Measurements from ENCODE around the gene SMCO3. TPM values are rescaled to one million over a fixed set of nuclear protein-coding genes. Genes with fewer than 3 reads are reported as not detected.

The SMCO3 gene
- polyA plus RNA-seq, 1 donor from 2014 or later: 2.7 TPM

DNA sequence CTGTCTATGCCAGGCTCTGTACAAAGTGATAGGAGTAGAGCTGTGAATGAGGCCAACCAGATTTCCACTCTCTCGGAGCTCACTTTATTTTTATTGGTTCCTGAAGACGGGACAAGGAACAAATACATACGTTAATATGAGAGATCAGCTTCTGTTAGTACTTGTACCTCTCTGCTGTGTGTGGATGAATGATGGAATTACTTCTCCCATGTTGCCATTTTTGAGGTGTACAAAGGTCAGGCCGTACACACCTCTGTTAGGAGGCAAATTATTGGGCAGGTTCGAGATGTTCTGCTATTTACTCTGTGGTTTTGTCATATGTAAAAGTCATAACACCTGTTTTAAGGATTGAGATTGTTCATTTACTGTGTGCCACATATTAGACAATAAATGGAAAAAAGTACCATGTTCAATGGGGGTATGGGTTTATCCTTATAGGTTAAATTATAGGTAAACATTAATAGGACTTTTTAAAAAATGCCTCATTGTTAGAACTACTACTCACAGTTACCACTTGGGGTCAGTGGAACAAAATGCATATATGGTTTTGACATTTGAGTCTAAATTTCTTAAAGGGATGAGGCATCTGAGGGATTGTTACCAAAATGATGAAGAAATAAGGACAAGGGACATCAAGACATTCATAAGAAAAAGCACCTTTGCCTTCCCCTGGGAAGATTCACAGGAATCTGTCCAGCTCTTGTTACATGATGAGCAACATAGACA, 37.6 kb downstream of the SMCO3 start:
- H3K4me3 ChIP-seq (ENCODE audit: low read length): no peak overlapping the region
- H3K9ac ChIP-seq (ENCODE audit: low read length): no peak overlapping the region
- H3K9me3 ChIP-seq (ENCODE audit: low read length): no peaks in the 10 kb centered on the region
- H3K9me2 ChIP-seq (ENCODE audit: insufficient read depth, low read length): no peaks in the 10 kb centered on the region
- H3K27me3 ChIP-seq (ENCODE audit: insufficient read depth, low read depth, low read length): peaks cover 32% of the 10 kb centered on the region
- no peak for TF ChIP-seq POLR2AphosphoS5 (IDR thresholded peaks at IDR 0.05)
- no peak for TF ChIP-seq EP300 (conservative IDR thresholded peaks at IDR 0.05; ENCODE audit: poor library complexity, severe bottlenecking)
- no peak for TF ChIP-seq EZH2 (IDR thresholded peaks at IDR 0.05; ENCODE audit: borderline replicate concordance, insufficient read depth, low read length, poor library complexity, severe bottlenecking)
- no peak for TF ChIP-seq MXI1 (conservative IDR thresholded peaks at IDR 0.05; ENCODE audit: poor library complexity, severe bottlenecking)
- no peak for TF ChIP-seq RAD21 (conservative IDR thresholded peaks at IDR 0.05)
- no peak for TF ChIP-seq TAF1 (IDR thresholded peaks at IDR 0.05; ENCODE audit: low read depth)
- no peaks in the 10 kb centered on the region for H3K79me2 ChIP-seq (replicated peaks; ENCODE audit: insufficient read depth, low read length)
- H3F3A ChIP-seq (ENCODE audit: insufficient read depth, low read length, poor library complexity, severe bottlenecking): no peaks in the 10 kb centered on the region
- no peak overlapping the region for H3K4me2 ChIP-seq (ENCODE audit: low read length)
- no peaks in the 10 kb centered on the region for H4K20me1 ChIP-seq (ENCODE audit: insufficient read depth)
- no peaks in the 10 kb centered on the region for H3K36me3 ChIP-seq (ENCODE audit: insufficient read depth, low read length)
- no peak overlapping the region for H3K27ac ChIP-seq (ENCODE audit: low read length)
- H2AFZ ChIP-seq (ENCODE audit: low read depth, low read length): no peak overlapping the region

DNA sequence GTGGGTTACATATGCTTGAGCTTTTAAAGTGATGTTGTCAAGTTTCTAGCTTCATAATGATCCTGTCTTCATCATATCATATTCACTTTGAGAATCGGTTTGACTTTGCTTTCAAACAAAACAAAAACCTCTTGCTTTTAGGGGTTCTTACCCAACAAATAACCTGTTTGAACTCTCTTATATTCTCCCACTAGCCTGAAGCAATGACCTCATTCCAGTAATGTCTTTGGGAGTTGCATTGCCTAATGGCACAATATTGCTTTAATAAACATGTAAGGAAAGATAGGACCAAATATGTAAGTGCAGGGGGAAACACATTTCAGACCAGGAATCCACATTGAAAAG, 38.4 kb downstream of the SMCO3 start:
- no peaks in the 10 kb centered on the region for H3K36me3 ChIP-seq (ENCODE audit: insufficient read depth, low read length)
- no peaks in the 10 kb centered on the region for H3K79me2 ChIP-seq (replicated peaks; ENCODE audit: insufficient read depth, low read length)
- no peaks in the 10 kb centered on the region for H4K20me1 ChIP-seq (ENCODE audit: insufficient read depth)
- peak overlapping the region; percentile 70 for H3K4me3 ChIP-seq (ENCODE audit: low read length)
- no peaks in the 10 kb centered on the region for H3K9me2 ChIP-seq (ENCODE audit: insufficient read depth, low read length)
- H3K9me3 ChIP-seq (ENCODE audit: low read length): no peaks in the 10 kb centered on the region
- TF ChIP-seq SMC3 (conservative IDR thresholded peaks at IDR 0.05; ENCODE audit: poor library complexity) (no peak), EP300 (conservative IDR thresholded peaks at IDR 0.05; ENCODE audit: poor library complexity, severe bottlenecking) (no peak), POLR2AphosphoS5 (IDR thresholded peaks at IDR 0.05) (no peak), MXI1 (conservative IDR thresholded peaks at IDR 0.05; ENCODE audit: poor library complexity, severe bottlenecking) (no peak), EZH2 (IDR thresholded peaks at IDR 0.05; ENCODE audit: borderline replicate concordance, insufficient read depth, low read length, poor library complexity, severe bottlenecking) (no peak), RAD21 (conservative IDR thresholded peaks at IDR 0.05) (no peak), TAF1 (IDR thresholded peaks at IDR 0.05; ENCODE audit: low read depth) (no peak)
- TF ChIP-seq, protein P1, sequence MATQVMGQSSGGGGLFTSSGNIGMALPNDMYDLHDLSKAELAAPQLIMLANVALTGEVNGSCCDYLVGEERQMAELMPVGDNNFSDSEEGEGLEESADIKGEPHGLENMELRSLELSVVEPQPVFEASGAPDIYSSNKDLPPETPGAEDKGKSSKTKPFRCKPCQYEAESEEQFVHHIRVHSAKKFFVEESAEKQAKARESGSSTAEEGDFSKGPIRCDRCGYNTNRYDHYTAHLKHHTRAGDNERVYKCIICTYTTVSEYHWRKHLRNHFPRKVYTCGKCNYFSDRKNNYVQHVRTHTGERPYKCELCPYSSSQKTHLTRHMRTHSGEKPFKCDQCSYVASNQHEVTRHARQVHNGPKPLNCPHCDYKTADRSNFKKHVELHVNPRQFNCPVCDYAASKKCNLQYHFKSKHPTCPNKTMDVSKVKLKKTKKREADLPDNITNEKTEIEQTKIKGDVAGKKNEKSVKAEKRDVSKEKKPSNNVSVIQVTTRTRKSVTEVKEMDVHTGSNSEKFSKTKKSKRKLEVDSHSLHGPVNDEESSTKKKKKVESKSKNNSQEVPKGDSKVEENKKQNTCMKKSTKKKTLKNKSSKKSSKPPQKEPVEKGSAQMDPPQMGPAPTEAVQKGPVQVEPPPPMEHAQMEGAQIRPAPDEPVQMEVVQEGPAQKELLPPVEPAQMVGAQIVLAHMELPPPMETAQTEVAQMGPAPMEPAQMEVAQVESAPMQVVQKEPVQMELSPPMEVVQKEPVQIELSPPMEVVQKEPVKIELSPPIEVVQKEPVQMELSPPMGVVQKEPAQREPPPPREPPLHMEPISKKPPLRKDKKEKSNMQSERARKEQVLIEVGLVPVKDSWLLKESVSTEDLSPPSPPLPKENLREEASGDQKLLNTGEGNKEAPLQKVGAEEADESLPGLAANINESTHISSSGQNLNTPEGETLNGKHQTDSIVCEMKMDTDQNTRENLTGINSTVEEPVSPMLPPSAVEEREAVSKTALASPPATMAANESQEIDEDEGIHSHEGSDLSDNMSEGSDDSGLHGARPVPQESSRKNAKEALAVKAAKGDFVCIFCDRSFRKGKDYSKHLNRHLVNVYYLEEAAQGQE (IDR thresholded peaks at IDR 0.05; ENCODE audit: borderline replicate concordance): no peak
- TF ChIP-seq, protein P2, sequence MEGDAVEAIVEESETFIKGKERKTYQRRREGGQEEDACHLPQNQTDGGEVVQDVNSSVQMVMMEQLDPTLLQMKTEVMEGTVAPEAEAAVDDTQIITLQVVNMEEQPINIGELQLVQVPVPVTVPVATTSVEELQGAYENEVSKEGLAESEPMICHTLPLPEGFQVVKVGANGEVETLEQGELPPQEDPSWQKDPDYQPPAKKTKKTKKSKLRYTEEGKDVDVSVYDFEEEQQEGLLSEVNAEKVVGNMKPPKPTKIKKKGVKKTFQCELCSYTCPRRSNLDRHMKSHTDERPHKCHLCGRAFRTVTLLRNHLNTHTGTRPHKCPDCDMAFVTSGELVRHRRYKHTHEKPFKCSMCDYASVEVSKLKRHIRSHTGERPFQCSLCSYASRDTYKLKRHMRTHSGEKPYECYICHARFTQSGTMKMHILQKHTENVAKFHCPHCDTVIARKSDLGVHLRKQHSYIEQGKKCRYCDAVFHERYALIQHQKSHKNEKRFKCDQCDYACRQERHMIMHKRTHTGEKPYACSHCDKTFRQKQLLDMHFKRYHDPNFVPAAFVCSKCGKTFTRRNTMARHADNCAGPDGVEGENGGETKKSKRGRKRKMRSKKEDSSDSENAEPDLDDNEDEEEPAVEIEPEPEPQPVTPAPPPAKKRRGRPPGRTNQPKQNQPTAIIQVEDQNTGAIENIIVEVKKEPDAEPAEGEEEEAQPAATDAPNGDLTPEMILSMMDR (IDR thresholded peaks at IDR 0.05; ENCODE audit: poor library complexity, severe bottlenecking): no peak
- H3K27ac ChIP-seq (ENCODE audit: low read length): no peak overlapping the region
- no peak overlapping the region for H3K9ac ChIP-seq (ENCODE audit: low read length)
- H3F3A ChIP-seq (ENCODE audit: insufficient read depth, low read length, poor library complexity, severe bottlenecking): no peaks in the 10 kb centered on the region
- H2AFZ ChIP-seq (ENCODE audit: low read depth, low read length): no peak overlapping the region
- H3K27me3 ChIP-seq (ENCODE audit: insufficient read depth, low read depth, low read length): peaks cover 36% of the 10 kb centered on the region
- no peak overlapping the region for H3K4me2 ChIP-seq (ENCODE audit: low read length)
